D341Med (cell line): ENCODE measurements around the gene ENPEP.
"Not testable (repeated sequence)": the region's sequence is repeated elsewhere in the genome, so short reads cannot be mapped to it uniquely, and the experiment has no call there.

Source experiments
- DNase-seq: peaks from one replicate; pipeline ENCODE4 v3.0.0; 2012; ENCODE audit warnings: low spot score

ENPEP gene

GRCh38 chr4:110520886-110521285 lies 44.9 kb downstream of the ENPEP start:
- no peak for DNase-seq

GRCh38 chr4:110526589-110526988 lies 50.6 kb downstream of the ENPEP start:
- DNase-seq, result no peak

DNA sequence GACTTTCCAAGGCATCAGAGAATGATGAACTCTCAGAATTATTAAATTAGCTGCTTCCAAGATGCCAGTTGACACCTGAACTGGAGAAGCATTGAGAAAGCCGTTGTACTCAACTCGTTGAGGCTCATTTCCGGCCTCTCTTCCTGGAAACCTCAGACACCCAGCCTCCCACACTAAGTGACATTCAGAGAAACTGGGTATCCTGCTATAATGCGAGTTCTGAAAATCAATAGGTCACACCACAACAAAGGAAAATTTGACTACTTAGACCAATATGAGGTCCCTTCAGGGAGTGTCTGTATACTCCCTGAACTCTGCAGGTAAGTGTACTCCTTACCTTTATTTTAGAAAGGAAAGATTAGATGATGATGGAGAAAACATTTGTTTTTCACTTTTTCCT lies 51.2 kb downstream of the ENPEP start:
- no peak for DNase-seq

GRCh38 chr4:110532901-110533589 lies 57.1 kb downstream of the ENPEP start:
- no peak for DNase-seq

- DNase-seq, result no peak
These were observed 57.6 kb downstream of the ENPEP start for GRCh38 chr4:110533590-110533910.

DNA sequence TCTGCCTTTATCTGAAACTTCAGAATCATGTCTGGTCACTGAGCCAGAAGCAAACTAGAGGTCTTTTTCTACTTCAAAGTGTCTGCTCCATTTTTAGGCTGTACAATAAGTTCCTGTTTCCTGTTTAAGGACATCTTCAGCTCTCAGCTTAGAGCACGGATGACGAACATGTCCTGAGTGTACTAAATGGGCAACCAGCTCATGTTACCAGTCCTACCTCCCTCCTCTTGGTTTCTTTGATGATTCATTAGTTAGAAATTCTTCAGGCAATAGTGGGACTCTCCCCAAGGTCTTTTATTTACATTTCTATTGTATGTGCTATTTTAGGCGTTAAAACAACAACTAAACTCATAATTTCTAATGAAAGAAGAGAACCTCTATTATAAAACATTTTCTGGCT lies 58.0 kb downstream of the ENPEP start:
- DNase-seq, result no peak

GRCh38 chr4:110540581-110540980 lies 64.6 kb downstream of the ENPEP start:
- no peak for DNase-seq

GRCh38 chr4:110540982-110541451 lies 65.1 kb downstream of the ENPEP start:
- no peak for DNase-seq

GRCh38 chr4:110543577-110543976 lies 67.6 kb downstream of the ENPEP start:
- no peak for DNase-seq

- no peak for DNase-seq
These were observed 68.6 kb downstream of the ENPEP start for GRCh38 chr4:110544594-110544993.

- no peak for DNase-seq
These were observed 74.3 kb downstream of the ENPEP start for GRCh38 chr4:110550260-110550659.

- DNase-seq, result no peak
These were observed 77.2 kb downstream of the ENPEP start for GRCh38 chr4:110553197-110553596.

DNA sequence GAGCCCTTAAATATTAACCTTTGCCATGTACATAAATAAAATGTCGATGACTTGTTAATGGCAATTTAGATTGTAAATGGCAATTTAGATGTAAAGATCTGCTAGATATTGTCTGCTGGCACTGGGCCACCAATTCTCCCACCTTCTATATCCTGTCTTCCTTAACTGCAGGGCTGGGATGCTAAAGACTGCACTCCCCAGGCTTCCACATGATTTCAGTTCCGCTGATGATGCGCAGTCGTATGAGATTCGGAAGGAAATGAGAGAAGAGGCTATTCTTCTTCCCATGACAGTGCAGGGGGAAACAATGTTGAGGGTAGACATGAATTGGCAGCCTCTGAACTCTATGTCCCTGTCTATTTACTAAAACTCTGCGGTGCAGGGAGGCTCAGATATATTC lies 91.3 kb downstream of the ENPEP start:
- no peak for DNase-seq

DNA sequence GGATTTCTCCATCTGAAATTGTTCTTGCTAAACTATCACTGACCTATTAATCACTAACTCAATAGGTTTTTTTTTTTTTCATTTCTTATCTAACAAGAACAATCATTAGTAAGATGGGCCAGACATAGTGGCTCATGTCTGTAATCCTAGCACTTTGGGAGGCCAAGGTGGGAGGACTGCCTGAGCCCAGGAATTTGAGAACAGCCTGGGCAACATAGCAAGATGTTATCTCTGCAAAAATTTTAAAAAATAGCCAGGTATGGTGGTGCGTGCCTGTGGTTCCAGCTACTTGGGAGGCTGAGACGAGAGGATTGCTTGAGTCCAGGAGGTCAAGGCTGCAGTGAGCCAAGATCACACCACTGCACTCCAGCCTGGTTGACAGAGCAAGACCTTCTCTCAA lies 100.7 kb downstream of the ENPEP start:
- not testable (repeated sequence) for DNase-seq

DNA sequence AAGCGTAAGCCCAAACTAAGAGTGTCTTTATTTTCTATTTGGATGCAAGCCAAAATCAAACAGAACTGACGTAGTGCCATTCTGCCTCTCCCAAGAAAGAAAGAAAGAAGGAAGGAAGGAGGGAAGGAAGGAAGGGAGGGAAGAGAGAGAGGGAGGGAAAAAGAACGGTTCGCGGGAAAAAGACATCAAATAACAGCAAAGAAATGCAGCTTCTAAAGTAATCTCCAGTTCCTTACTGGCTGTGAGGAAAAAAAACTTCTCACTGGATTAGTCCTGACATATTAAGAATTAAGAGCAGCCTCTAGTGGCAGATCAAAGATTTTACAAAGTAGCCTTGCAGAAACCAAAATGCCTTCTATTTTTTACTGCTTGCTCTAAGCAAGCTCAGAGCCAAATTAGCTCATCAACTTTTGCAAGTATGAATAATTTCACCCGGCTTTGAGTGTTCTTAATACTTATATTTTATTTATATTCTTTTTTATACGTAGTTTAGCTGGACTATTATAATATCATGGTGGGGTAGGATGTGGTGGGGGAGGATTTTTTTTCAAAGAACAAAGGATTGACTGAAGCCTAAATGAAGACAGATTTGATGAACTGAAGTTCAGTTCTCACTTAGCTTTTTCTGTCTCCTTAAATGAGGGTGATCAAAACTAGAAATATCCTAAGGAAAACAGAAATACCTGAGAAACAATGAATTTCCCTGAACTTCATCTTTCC lies 110.3 kb downstream of the ENPEP start:
- peak; percentile 58 for DNase-seq

- no peak for DNase-seq
These were observed 111.8 kb downstream of the ENPEP start for GRCh38 chr4:110587666-110588285.

DNA sequence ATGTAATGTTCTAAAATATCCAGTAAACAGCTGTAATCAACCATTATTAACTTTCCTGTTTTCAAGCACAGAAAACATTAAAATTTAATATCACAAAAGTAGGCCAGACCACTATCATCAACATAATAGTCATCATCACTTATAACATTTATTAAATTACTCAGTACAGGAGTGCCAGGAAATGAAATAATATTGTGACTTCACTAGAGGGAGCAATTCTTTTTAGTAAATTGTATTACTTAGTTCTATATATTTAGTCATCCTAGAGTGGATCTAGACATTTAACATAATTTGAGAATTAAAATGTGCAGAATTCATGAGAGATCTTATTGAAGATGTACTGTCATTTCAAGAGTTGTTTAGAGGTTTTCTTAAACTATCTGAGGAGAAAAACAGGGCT lies 113.3 kb downstream of the ENPEP start:
- no peak for DNase-seq

DNA sequence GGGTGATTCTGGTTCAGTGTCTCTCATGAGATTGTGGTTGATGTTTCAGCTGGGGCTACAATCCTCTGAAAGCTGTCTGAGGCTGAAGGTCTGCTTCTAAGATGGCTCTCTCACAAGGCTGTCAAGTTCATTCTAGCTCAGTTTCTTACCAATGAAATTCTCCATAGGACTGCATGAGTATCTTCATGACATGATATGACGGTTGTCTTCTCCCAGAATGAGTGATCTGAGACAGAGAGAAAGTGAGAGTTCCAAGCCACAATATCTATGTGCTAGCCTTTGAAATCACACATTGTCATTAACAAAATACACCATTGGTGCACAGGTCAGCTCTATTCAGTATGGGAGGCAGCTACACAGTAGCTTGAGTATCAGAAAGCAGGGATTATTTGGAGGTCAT lies 119.6 kb downstream of the ENPEP start:
- no peak for DNase-seq

GRCh38 chr4:110596431-110596830 lies 120.5 kb downstream of the ENPEP start:
- DNase-seq, result no peak

- DNase-seq, result no peak
These were observed 121.6 kb downstream of the ENPEP start for GRCh38 chr4:110597582-110597981.

- DNase-seq, result no peak
These were observed 126.1 kb downstream of the ENPEP start for GRCh38 chr4:110602061-110602460.

DNA sequence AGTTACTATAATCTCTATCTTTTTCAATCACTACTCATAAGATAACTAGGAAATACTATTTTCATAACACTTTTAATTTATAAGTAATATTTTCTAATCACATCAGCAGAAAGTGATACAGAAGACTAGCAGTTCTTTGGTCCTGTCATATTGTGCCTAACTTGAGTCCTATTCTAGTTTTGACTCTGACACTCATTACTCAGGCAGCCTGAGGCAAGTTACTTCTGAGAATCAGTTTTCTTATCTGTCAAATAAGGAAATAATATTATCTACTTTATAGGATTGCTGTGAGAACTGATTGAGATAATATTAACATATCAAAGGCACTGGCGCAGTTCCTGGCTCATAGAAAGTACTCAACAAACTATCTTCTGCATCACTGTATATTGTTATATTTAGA lies 129.1 kb downstream of the ENPEP start:
- no peak for DNase-seq

GRCh38 chr4:110609044-110609750 lies 133.2 kb downstream of the ENPEP start:
- no peak for DNase-seq
